Measurements from ENCODE around the gene PRRC2C.

DNA sequence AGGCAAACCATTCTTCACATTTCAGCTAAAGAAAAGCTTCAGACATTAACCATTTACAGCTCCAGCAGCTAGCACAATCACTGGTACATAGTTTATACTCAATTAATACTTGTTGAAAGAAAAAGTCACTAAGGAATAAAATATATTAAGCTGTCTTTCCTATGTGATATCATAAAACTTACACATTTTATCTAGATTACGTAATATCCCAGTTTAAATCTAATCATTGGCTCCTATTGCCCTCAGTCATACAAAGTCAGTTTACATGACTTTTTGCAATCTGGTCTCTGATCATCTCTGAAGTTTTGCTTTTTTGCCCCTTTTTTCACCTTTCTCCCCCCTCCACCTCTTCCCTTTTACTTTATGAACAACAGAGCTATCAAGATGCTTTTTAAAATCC lies 8.5 kb upstream of the PRRC2C start:
- TF ChIP-seq POLR2A (IDR thresholded peaks at IDR 0.05) (no peak), EP300 (IDR thresholded peaks at IDR 0.05; ENCODE audit: low read depth) (no peak)
- TF ChIP-seq, protein P1, sequence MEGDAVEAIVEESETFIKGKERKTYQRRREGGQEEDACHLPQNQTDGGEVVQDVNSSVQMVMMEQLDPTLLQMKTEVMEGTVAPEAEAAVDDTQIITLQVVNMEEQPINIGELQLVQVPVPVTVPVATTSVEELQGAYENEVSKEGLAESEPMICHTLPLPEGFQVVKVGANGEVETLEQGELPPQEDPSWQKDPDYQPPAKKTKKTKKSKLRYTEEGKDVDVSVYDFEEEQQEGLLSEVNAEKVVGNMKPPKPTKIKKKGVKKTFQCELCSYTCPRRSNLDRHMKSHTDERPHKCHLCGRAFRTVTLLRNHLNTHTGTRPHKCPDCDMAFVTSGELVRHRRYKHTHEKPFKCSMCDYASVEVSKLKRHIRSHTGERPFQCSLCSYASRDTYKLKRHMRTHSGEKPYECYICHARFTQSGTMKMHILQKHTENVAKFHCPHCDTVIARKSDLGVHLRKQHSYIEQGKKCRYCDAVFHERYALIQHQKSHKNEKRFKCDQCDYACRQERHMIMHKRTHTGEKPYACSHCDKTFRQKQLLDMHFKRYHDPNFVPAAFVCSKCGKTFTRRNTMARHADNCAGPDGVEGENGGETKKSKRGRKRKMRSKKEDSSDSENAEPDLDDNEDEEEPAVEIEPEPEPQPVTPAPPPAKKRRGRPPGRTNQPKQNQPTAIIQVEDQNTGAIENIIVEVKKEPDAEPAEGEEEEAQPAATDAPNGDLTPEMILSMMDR (IDR thresholded peaks at IDR 0.05), result no peak
